Hepatocyte (in vitro differentiated cells): ENCODE data around the gene KCNQ4.

ENCODE experiments used
- CTCF ChIP-seq: fragments of 200-600 bp; sonication (generic); IDR thresholded peaks from 2 replicates; pipeline ENCODE4 v1.5.1; 2016; ENCODE audit warnings: antibody characterized with exemption, mild to moderate bottlenecking; ENCODE audit not compliant: poor library complexity
- EZH2 ChIP-seq: fragments of 200-600 bp; sonication (generic); IDR thresholded peaks from 2 replicates; pipeline ENCODE4 v1.6.1; 2016; ENCODE audit warnings: antibody characterized with exemption, mild to moderate bottlenecking, borderline replicate concordance
- EZH2phosphoT487 ChIP-seq: fragments of 200-600 bp; sonication (generic); IDR thresholded peaks from one replicate; pipeline ENCODE4 v1.6.1; 2018; ENCODE audit warnings: antibody characterized with exemption, mild to moderate bottlenecking, low read depth, moderate library complexity; ENCODE audit not compliant: unreplicated experiment, severe bottlenecking

GRCh38 chr1:40748841-40749718 lies 34.5 kb upstream of the KCNQ4 start:
- no peak for TF ChIP-seq CTCF
- no peak for TF ChIP-seq EZH2phosphoT487
- no peak for TF ChIP-seq EZH2
